ENCODE results near the gene MAPKBP1. TPM values are rescaled to one million over a fixed set of nuclear protein-coding genes. Genes with fewer than 3 reads are reported as not detected.

The MAPKBP1 gene
- total and polyA plus RNA-seq, 12 donors: 3.4 to 27.2 (median 13.3) TPM

- intact Hi-C loops (cut with DNase I): loop anchor here in 9 of 10 donors (1.0 to 10.0 kb wide), 10 partner anchors 38 to 201 kb away; partner anchors contain the start of genes EHD4 (in 2 of the 9), SPTBN5 (in 2 of the 9) and JMJD7 (in 1 of the 9)
- DNase-seq: no peak
- TF ChIP-seq, protein P1, sequence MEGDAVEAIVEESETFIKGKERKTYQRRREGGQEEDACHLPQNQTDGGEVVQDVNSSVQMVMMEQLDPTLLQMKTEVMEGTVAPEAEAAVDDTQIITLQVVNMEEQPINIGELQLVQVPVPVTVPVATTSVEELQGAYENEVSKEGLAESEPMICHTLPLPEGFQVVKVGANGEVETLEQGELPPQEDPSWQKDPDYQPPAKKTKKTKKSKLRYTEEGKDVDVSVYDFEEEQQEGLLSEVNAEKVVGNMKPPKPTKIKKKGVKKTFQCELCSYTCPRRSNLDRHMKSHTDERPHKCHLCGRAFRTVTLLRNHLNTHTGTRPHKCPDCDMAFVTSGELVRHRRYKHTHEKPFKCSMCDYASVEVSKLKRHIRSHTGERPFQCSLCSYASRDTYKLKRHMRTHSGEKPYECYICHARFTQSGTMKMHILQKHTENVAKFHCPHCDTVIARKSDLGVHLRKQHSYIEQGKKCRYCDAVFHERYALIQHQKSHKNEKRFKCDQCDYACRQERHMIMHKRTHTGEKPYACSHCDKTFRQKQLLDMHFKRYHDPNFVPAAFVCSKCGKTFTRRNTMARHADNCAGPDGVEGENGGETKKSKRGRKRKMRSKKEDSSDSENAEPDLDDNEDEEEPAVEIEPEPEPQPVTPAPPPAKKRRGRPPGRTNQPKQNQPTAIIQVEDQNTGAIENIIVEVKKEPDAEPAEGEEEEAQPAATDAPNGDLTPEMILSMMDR (IDR thresholded peaks at IDR 0.05): no peak
- peak in 1 of 8 donors; percentile 0 for ATAC-seq
- Histone ChIP-seq H3K27me3 (no peaks in the 10 kb centered on the region), H3K36me3 (peaks cover 0 to 22% (median 0%) of the 10 kb centered on the region in 9 donors), H3K4me1 (peaks cover 13 to 52% (median 42%) of the 10 kb centered on the region in 9 donors), H3K9me3 (no peaks in the 10 kb centered on the region), H3K27ac (peak overlapping the region; percentile 52 to 88 (median 84)), H3K4me3 (peak overlapping the region; percentile 35 to 85 (median 77))
- WGBS, 2 donors: 6 to 11% methylated on average over 7 of the region's 7 CpGs
These were observed 589 bp upstream of the MAPKBP1 start for GRCh38 chr15:41773729-41774061.

DNA sequence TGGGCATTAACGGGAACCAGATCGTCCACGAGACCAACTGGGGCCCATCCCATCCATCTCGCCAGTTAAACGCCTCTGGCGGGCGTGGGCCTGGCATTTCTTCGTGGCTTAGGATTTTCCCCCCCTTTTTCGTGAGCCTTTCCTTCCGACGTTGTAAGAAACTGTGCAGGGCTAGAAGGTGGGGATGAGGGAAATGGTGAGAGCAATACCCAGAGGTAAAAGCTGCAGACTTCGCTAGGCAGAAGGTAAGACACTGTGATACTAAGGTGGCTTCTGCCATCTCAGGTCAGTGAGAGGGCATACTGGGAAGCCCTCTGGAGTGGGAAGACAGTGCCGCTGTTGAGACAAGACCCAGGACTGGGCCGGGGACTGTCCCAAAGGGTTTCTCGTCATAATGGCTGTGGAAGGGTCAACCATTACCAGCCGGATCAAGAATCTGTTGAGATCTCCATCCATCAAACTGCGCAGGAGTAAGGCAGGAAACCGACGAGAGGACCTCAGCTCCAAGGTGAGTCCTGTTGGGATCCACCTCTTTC lies 666 bp downstream of the MAPKBP1 start:
- intact Hi-C loops (cut with DNase I): loop anchor here in 9 of 10 donors (1.0 to 10.0 kb wide), 9 partner anchors 36 to 200 kb away; partner anchors contain the start of genes EHD4 (in 2 of the 9), SPTBN5 (in 2 of the 9) and JMJD7 (in 1 of the 9)
- peak overlapping the region; percentile 45 to 85 (median 77) for H3K4me3 ChIP-seq
- peaks cover 13 to 62% (median 50%) of the 10 kb centered on the region in 9 donors for H3K4me1 ChIP-seq
- TF ChIP-seq, protein P1 (IDR thresholded peaks at IDR 0.05): no peak
- H3K27ac ChIP-seq: peak overlapping the region in 9 of 10 donors; percentile 66 to 88 (median 85)
- WGBS, 2 donors: 9 to 12% methylated on average over 19 of the region's 19 CpGs
- peaks cover 0 to 13% (median 0%) of the 10 kb centered on the region in 9 donors for H3K36me3 ChIP-seq
- ATAC-seq (peak in 5 of 8 donors; percentile 0 to 23 (median 12)), DNase-seq (no peak)
- no peaks in the 10 kb centered on the region for H3K27me3 ChIP-seq
- H3K9me3 ChIP-seq: no peaks in the 10 kb centered on the region

- intact Hi-C loops (cut with DNase I): loop anchor here in 1 of 10 donors (10.0 kb wide), 2 partner anchors 119 to 199 kb away; partner anchors contain the start of genes EHD4 and SPTBN5
- peak overlapping the region in 4 of 10 donors; percentile 79 to 88 (median 84) for H3K27ac ChIP-seq
- WGBS, 2 donors: 25 to 41% methylated on average over 2 of the region's 2 CpGs
- no peaks in the 10 kb centered on the region for H3K9me3 ChIP-seq
- H3K27me3 ChIP-seq: no peaks in the 10 kb centered on the region
- TF ChIP-seq, protein P1 (IDR thresholded peaks at IDR 0.05): no peak
- DNase-seq (no peak), ATAC-seq (no peak)
- peaks cover 0 to 6% (median 0%) of the 10 kb centered on the region in 9 donors for H3K36me3 ChIP-seq
- H3K4me3 ChIP-seq: peak overlapping the region in 9 of 10 donors; percentile 51 to 85 (median 80)
- H3K4me1 ChIP-seq: peaks cover 13 to 69% (median 56%) of the 10 kb centered on the region in 9 donors
These were observed 1.4 kb downstream of the MAPKBP1 start for GRCh38 chr15:41775651-41776050.

DNA sequence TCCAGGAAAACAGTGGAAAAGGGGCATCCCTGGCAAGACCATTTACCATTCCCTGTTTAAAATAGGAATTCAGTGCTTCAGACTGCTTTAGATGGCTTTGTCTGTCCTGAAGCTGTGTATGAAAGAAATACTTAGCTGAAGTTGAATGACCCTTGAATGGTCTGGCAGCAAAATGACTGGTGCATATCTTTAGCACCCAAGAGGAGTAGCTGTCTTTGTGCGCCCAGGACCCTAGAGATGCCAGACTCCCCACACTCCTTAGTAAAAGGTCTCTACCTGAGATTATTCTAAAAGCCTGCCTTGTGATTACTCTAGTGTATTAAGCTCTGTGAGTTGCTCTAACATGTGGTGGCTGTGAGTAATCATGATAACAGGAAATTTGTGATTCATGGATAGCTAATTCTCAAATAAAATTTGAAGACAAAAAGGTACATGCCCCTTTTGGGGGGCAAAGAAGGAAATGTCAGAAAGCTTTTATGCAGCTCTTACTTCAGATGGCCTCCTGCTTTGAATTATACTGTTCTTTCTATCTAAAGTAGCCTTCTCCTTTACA lies 3.2 kb downstream of the MAPKBP1 start:
- H3K9me3 ChIP-seq: no peaks in the 10 kb centered on the region
- no peaks in the 10 kb centered on the region for H3K27me3 ChIP-seq
- 64 to 67% methylated on average over 1 of the region's 1 CpG for WGBS, 2 donors
- intact Hi-C loops (cut with DNase I): loop anchor here in 1 of 10 donors (10.0 kb wide), 2 partner anchors 117 to 197 kb away; partner anchors contain the start of genes EHD4 and SPTBN5
- H3K4me1 ChIP-seq: peaks cover 13 to 75% (median 58%) of the 10 kb centered on the region in 9 donors
- no peak overlapping the region for H3K4me3 ChIP-seq
- DNase-seq (no peak), ATAC-seq (no peak)
- H3K36me3 ChIP-seq: peaks cover 0 to 3% (median 0%) of the 10 kb centered on the region in 9 donors
- TF ChIP-seq, protein P1 (IDR thresholded peaks at IDR 0.05): no peak
- H3K27ac ChIP-seq: no peak overlapping the region

Data from heart right ventricle (tissue), 16 donors.